ENCODE results near the gene LARP4B.

LARP4B gene

DNA sequence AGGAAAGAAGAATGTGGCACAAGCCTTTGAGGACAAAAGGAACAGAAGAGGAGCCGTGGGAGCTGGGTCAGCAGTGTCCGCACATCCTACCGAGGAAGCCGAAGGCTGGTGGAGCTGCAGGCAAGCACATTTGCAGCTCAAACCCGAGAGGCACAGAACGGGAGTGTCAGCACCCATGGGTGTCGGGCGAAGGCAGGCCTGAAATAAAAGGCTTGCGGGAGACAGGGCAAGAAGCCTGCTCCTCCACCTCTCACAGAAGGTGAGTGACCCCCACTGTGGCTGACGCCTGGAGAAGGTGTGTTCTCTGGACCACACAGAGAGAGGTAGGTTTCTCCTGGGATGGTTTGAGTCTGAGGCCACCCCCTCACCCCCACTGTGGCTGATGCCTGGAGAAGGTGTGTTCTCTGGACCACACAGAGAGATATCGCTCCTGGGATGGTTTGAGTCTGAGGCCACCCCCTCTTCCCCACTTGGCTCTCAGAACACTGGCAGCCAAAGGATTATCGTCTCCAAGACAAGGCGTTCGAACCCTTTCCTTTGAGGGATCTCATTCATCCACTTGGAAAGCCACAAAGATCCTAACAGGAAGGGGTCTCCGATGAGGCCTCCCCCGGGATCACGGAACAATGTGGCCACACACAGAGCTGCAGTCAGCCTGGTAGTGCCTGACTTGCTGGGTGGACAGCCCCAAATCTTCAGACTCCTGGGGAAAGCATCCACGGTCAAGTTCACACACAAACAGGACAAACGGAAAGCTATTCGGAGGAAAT, 35.1 kb upstream of the LARP4B start:
- Histone ChIP-seq H3K9me2 (replicated peaks; ENCODE audit: insufficient read depth, low read length) (no peaks in the 10 kb centered on the region), H3K4me2 (ENCODE audit: low read depth, low read length) (no peak overlapping the region)

DNA sequence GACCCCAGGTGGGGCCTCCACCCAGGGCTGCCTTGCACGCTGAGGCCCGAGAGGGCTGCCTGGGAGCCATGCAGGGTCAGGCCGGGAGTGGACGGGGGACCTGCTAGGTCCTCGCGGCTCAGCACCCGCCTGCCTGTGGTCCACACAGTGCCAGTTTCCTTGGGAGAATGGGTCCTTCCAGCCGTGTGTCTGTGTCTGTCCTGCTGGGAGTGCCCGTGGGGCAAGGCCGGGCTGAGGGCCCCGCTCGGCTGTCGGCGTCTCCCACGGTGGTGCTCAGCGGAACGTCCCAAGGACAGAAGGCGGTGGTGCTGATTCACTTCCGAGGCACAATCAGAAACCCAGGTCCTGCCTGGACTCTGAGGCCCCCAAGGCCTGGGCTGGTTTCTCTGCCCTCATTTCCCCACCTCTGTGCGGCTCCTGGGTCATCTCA, 33.5 kb upstream of the LARP4B start:
- no peak for DNase-seq
- Histone ChIP-seq H2AFZ (ENCODE audit: low read length) (no peak overlapping the region), H3K79me2 (ENCODE audit: low read length) (no peaks in the 10 kb centered on the region), H3K4me2 (ENCODE audit: low read depth, low read length) (no peak overlapping the region), H3K27ac (ENCODE audit: low read length) (no peak overlapping the region), H3K9me3 (replicated peaks; ENCODE audit: insufficient read depth, low read length) (no peaks in the 10 kb centered on the region), H3K36me3 (replicated peaks; ENCODE audit: insufficient read depth, low read length) (no peaks in the 10 kb centered on the region), H3K4me3 (ENCODE audit: low read length) (no peak overlapping the region), H3K9ac (ENCODE audit: low read length) (no peak overlapping the region), H4K20me1 (ENCODE audit: insufficient read depth, low read length) (no peaks in the 10 kb centered on the region), H3K27me3 (replicated peaks; ENCODE audit: insufficient read depth, low read length) (no peaks in the 10 kb centered on the region), H3F3A (ENCODE audit: insufficient read depth, low read length) (no peaks in the 10 kb centered on the region), H3K9me2 (replicated peaks; ENCODE audit: insufficient read depth, low read length) (no peaks in the 10 kb centered on the region), H3K4me1 (ENCODE audit: low read length) (no peaks in the 10 kb centered on the region)
- TF ChIP-seq EZH2phosphoT487 (IDR thresholded peaks at IDR 0.05; ENCODE audit: low read length) (no peak), CTCF (IDR thresholded peaks at IDR 0.05; ENCODE audit: low read length) (no peak), EZH2 (optimal IDR thresholded peaks at IDR 0.05; ENCODE audit: low read depth, low read length) (no peak)

More for the DNA sequence above, 35.1 kb upstream of the LARP4B start:
- H3K9ac ChIP-seq (ENCODE audit: low read length) = no peak overlapping the region
- H3K27me3 ChIP-seq (replicated peaks; ENCODE audit: insufficient read depth, low read length) = no peaks in the 10 kb centered on the region
- H3K27ac ChIP-seq (ENCODE audit: low read length) = no peak overlapping the region
- no peaks in the 10 kb centered on the region for H3K79me2 ChIP-seq (ENCODE audit: low read length)
- no peak for TF ChIP-seq EZH2 (optimal IDR thresholded peaks at IDR 0.05; ENCODE audit: low read depth, low read length)
- H2AFZ ChIP-seq (ENCODE audit: low read length) = no peak overlapping the region
- H3F3A ChIP-seq (ENCODE audit: insufficient read depth, low read length) = no peaks in the 10 kb centered on the region
- no peaks in the 10 kb centered on the region for H4K20me1 ChIP-seq (ENCODE audit: insufficient read depth, low read length)
- no peak overlapping the region for H3K4me3 ChIP-seq (ENCODE audit: low read length)
- H3K4me1 ChIP-seq (ENCODE audit: low read length) = no peaks in the 10 kb centered on the region
- no peaks in the 10 kb centered on the region for H3K36me3 ChIP-seq (replicated peaks; ENCODE audit: insufficient read depth, low read length)
- no peaks in the 10 kb centered on the region for H3K9me3 ChIP-seq (replicated peaks; ENCODE audit: insufficient read depth, low read length)
- no peak for DNase-seq

DNA sequence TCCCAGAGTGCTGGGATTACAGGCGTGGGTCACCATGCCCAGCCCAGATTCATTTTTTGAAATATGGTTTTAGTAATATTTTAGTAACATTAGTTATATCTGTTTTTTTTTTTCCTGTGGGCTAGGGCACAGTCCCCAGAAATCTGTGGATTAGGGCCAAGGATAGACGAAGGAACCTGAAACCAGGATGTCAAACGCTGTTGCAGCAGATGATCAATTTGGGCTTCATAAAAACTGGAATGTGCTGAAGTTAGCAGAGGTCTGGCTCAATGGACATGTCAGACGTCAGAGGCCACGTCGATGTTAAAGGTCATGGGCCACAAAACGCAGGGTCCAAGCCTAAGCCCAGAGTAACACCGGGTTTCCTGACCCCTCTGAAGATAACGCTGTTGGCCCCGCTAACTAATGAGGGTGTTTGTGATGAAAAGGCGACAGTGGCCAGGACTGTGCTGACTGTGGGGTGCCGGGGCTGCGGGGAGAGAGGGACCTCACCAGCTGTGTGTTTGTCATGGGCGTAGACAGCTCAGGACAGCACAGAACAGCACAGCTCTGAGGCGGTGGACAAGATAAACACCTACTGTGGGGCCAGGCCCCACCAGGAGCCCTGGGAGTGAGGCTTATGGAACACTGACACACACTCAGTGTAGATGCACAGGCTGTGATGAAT, 32.9 kb upstream of the LARP4B start:
- H2AFZ ChIP-seq (ENCODE audit: low read length) = no peak overlapping the region
- no peaks in the 10 kb centered on the region for H3K79me2 ChIP-seq (ENCODE audit: low read length)
- no peak overlapping the region for H3K4me2 ChIP-seq (ENCODE audit: low read depth, low read length)
- H4K20me1 ChIP-seq (ENCODE audit: insufficient read depth, low read length) = no peaks in the 10 kb centered on the region
- no peaks in the 10 kb centered on the region for H3K27me3 ChIP-seq (replicated peaks; ENCODE audit: insufficient read depth, low read length)
- no peak for TF ChIP-seq EZH2 (optimal IDR thresholded peaks at IDR 0.05; ENCODE audit: low read depth, low read length)
- no peak for TF ChIP-seq CTCF (IDR thresholded peaks at IDR 0.05; ENCODE audit: low read length)
- no peak for TF ChIP-seq EZH2phosphoT487 (IDR thresholded peaks at IDR 0.05; ENCODE audit: low read length)
- H3K4me1 ChIP-seq (ENCODE audit: low read length) = no peaks in the 10 kb centered on the region
- no peak overlapping the region for H3K27ac ChIP-seq (ENCODE audit: low read length)
- H3K9me2 ChIP-seq (replicated peaks; ENCODE audit: insufficient read depth, low read length) = no peaks in the 10 kb centered on the region
- H3K9me3 ChIP-seq (replicated peaks; ENCODE audit: insufficient read depth, low read length) = no peaks in the 10 kb centered on the region
- no peak for DNase-seq
- no peak overlapping the region for H3K4me3 ChIP-seq (ENCODE audit: low read length)
- no peaks in the 10 kb centered on the region for H3K36me3 ChIP-seq (replicated peaks; ENCODE audit: insufficient read depth, low read length)
- no peaks in the 10 kb centered on the region for H3F3A ChIP-seq (ENCODE audit: insufficient read depth, low read length)
- H3K9ac ChIP-seq (ENCODE audit: low read length) = no peak overlapping the region

- no peak overlapping the region for H3K4me3 ChIP-seq (ENCODE audit: low read length)
- H4K20me1 ChIP-seq (ENCODE audit: insufficient read depth, low read length) = no peaks in the 10 kb centered on the region
- TF ChIP-seq EZH2 (optimal IDR thresholded peaks at IDR 0.05; ENCODE audit: low read depth, low read length) = no peak
- no peak for TF ChIP-seq EZH2phosphoT487 (IDR thresholded peaks at IDR 0.05; ENCODE audit: low read length)
- TF ChIP-seq CTCF (IDR thresholded peaks at IDR 0.05; ENCODE audit: low read length) = no peak
- H3K4me1 ChIP-seq (ENCODE audit: low read length) = no peaks in the 10 kb centered on the region
- DNase-seq = no peak
- H3K9ac ChIP-seq (ENCODE audit: low read length) = no peak overlapping the region
- H3K79me2 ChIP-seq (ENCODE audit: low read length) = no peaks in the 10 kb centered on the region
- no peaks in the 10 kb centered on the region for H3K36me3 ChIP-seq (replicated peaks; ENCODE audit: insufficient read depth, low read length)
- no peak overlapping the region for H2AFZ ChIP-seq (ENCODE audit: low read length)
- no peaks in the 10 kb centered on the region for H3K9me3 ChIP-seq (replicated peaks; ENCODE audit: insufficient read depth, low read length)
- no peak overlapping the region for H3K4me2 ChIP-seq (ENCODE audit: low read depth, low read length)
- no peaks in the 10 kb centered on the region for H3K9me2 ChIP-seq (replicated peaks; ENCODE audit: insufficient read depth, low read length)
- no peaks in the 10 kb centered on the region for H3K27me3 ChIP-seq (replicated peaks; ENCODE audit: insufficient read depth, low read length)
- no peaks in the 10 kb centered on the region for H3F3A ChIP-seq (ENCODE audit: insufficient read depth, low read length)
- H3K27ac ChIP-seq (ENCODE audit: low read length) = no peak overlapping the region
Observed at GRCh38 chr10:963655-964054, 32.1 kb upstream of the LARP4B start.

Measured in MM.1S (cell line).